K562 (cell line): ENCODE results near the gene TMEM184C. TPM values are rescaled to one million over a fixed set of nuclear protein-coding genes. Genes with fewer than 3 reads are reported as not detected.

Experiments used
- ATAC-seq: fragments of 200-7000 bp; cut with Tn5 transposase; 3 replicates; pipeline ENCODE4 v1.9.1; 2020; ENCODE audit warnings: moderate library complexity
- BruUV-seq: library from RNA; stranded (reverse); fragments of 400-500 nt; replicated peaks from 2 replicates; lab custom pipeline; 2021; lab: Mats Ljungman, UMichigan
- CTCF ChIA-PET: fragments of 300-600 bp; formaldehyde crosslinking; extraction: SDS; loops from one replicate; lab custom pipeline; 2021; ENCODE audit warnings: low intra/inter-chr PET ratio; lab: Yijun Ruan, JAX
- POLR2A ChIA-PET: fragments of 300-600, 350-650 bp; sonication (Branson Sonifier 250); formaldehyde crosslinking; extraction: SDS; loops from one replicate; lab custom pipeline; 2021; ENCODE audit warnings: antibody characterized with exemption, inconsistent platforms; lab: Yijun Ruan, JAX
- DNase-seq, 4 experiments: peaks; one replicate each; pipeline versions ENCODE4 v3.0.0 to v3.0.0-alpha.2; 2011 to 2018; ENCODE audit warnings: low spot score in 3 of 4, mixed read lengths in 3 of 4; ENCODE audit errors: extremely low read depth in 1 of 4
- FAIRE-seq: peaks from 2 replicates; lab custom pipeline; 2011; peaks lifted over from hg19 to GRCh38; lab: Jason Lieb, UNC
- H2AFZ ChIP-seq: 2 replicates; pipeline ENCODE4 v1.6.0; 2011; ENCODE audit warnings: low read depth, low read length, control low read depth, inconsistent platforms
- H3K27ac ChIP-seq: fragments of 200-600 bp; 3 replicates; pipeline ENCODE4 v1.8.0; 2011; ENCODE audit warnings: low read depth, mild to moderate bottlenecking, control low read depth, inconsistent platforms, low read length, moderate library complexity, mixed read lengths; ENCODE audit errors: extremely low read depth
- H3K27me3 ChIP-seq, 2 experiments: fragments of 300-600 bp in 1 of 2; 2 replicates in 1 of 2; 3 replicates in 1 of 2; pipeline versions ENCODE4 v1.6.0 to v1.8.0; 2011; ENCODE audit warnings: inconsistent platforms in 2 of 2, low read length in 2 of 2, mild to moderate bottlenecking in 1 of 2, mixed read lengths in 1 of 2, moderate library complexity in 1 of 2; ENCODE audit not compliant: control insufficient read depth in 2 of 2, insufficient read depth in 2 of 2
- H3K36me3 ChIP-seq: fragments of 300-600 bp; 3 replicates; pipeline ENCODE4 v1.8.0; 2011; ENCODE audit warnings: mild to moderate bottlenecking, low read length, inconsistent platforms; ENCODE audit not compliant: control insufficient read depth, insufficient read depth
- H3K4me1 ChIP-seq, 2 experiments: fragments of 200-600 bp in 1 of 2; replicated peaks in 1 of 2; 2 replicates in 1 of 2; 3 replicates in 1 of 2; pipeline versions ENCODE4 v1.5.1 to v1.8.0; 2011; ENCODE audit warnings: inconsistent platforms in 2 of 2, low read length in 2 of 2, mild to moderate bottlenecking in 1 of 2, mixed read lengths in 1 of 2, moderate library complexity in 1 of 2; ENCODE audit not compliant: control insufficient read depth in 2 of 2, insufficient read depth in 2 of 2
- H3K4me2 ChIP-seq: 2 replicates; pipeline ENCODE4 v1.6.1; 2011; ENCODE audit warnings: low read length, control low read depth, inconsistent platforms, mixed read lengths; ENCODE audit not compliant: insufficient read depth
- H3K4me3 ChIP-seq: fragments of 200-600 bp; sonication (generic), shearing (Covaris generic); 2 replicates; pipeline ENCODE4 v1.5.1; 2016; ENCODE audit warnings: control low read depth, inconsistent platforms
- H3K79me2 ChIP-seq: fragments of 200-600 bp; 3 replicates; pipeline ENCODE4 v1.8.0; 2011; ENCODE audit warnings: low read length, inconsistent platforms; ENCODE audit not compliant: control insufficient read depth, insufficient read depth
- H3K9ac ChIP-seq, 2 experiments: 2 replicates each; pipeline versions ENCODE4 v1.6.0 to v1.6.1; 2011; ENCODE audit warnings: low read depth in 2 of 2, low read length in 2 of 2, control low read depth in 1 of 2, inconsistent platforms in 1 of 2, mild to moderate bottlenecking in 1 of 2, mixed read lengths in 1 of 2; ENCODE audit not compliant: insufficient read depth in 1 of 2
- H3K9me1 ChIP-seq: one replicate; pipeline ENCODE4 v1.6.0; 2011; ENCODE audit warnings: inconsistent platforms, mild to moderate bottlenecking, low read length, moderate library complexity; ENCODE audit not compliant: control insufficient read depth, insufficient read depth
- H3K9me3 ChIP-seq: replicated peaks from 2 replicates; pipeline ENCODE4 v1.5.1; 2011; ENCODE audit warnings: low read depth, low read length, inconsistent platforms; ENCODE audit not compliant: control insufficient read depth, insufficient read depth
- H4K20me1 ChIP-seq: replicated peaks from 2 replicates; pipeline ENCODE4 v1.6.1; 2011; ENCODE audit warnings: low read length, inconsistent platforms, mixed read lengths; ENCODE audit not compliant: control insufficient read depth, insufficient read depth
- C11orf30 ChIP-seq: fragments of 450-650 bp; IDR thresholded peaks from 2 replicates; pipeline ENCODE4 v1.6.1; 2016; ENCODE audit warnings: low read depth, mild to moderate bottlenecking
- MAFF ChIP-seq: IDR thresholded peaks from 2 replicates; pipeline ENCODE4 v1.6.1; 2012; ENCODE audit warnings: low read length, improper control_type of control experiment
- MAFG ChIP-seq: fragments of 450-650 bp; conservative IDR thresholded peaks from 2 replicates; pipeline ENCODE4 v1.6.1; 2016; ENCODE audit warnings: missing genetic modification characterization, missing compliant biosample characterization
- NFE2 ChIP-seq: IDR thresholded peaks from 2 replicates; pipeline ENCODE4 v1.6.1; 2014; ENCODE audit warnings: antibody characterized with exemption, low read depth
- SIX5 ChIP-seq, 2 experiments: IDR thresholded peaks; 2 replicates each; pipeline ENCODE4 v1.6.1; 2011; ENCODE audit warnings: low read length in 2 of 2, borderline replicate concordance in 1 of 2, low read depth in 1 of 2, mild to moderate bottlenecking in 1 of 2, moderate library complexity in 1 of 2; ENCODE audit not compliant: insufficient read depth in 1 of 2
- TEAD1 ChIP-seq, 2 experiments: fragments of 450-650 bp in 1 of 2; sonication (generic) in 1 of 2; formaldehyde crosslinking; IDR thresholded peaks; 2 replicates each; pipeline versions ENCODE4 v1.4.0 to v1.8.0; 2020 to 2022; ENCODE audit warnings: mild to moderate bottlenecking in 2 of 2, missing genetic modification reagents in 1 of 2
- ZNF445 ChIP-seq: fragments of 250-450 bp; sonication (Bioruptor Pico); IDR thresholded peaks from 2 replicates; pipeline ENCODE4 v1.4.0; 2020; ENCODE audit warnings: low read depth, mild to moderate bottlenecking, moderate library complexity
- WGBS: fragments of 100-300 bp; shearing (Covaris generic); methylation state at CpG from one replicate; pipeline ENCODE4 v1.1.6; 2016; ENCODE audit warnings: low coverage, mixed read lengths; ENCODE audit not compliant: insufficient coverage; ENCODE audit errors: missing lambda C conversion rate; 5-methylcytosine and 5-hydroxymethylcytosine counted together
- in situ Hi-C: fragments of 300-500 bp; cut with MboI; formaldehyde crosslinking; loops from 4 replicates; pipeline ENCODE4 v1.15.0; 2018; ENCODE audit warnings: inconsistent platforms, mixed read lengths
- intact Hi-C: fragments of 100-400 bp; cut with micrococcal nuclease; formaldehyde crosslinking; loops from 2 replicates; pipeline ENCODE4 v1.14.2; 2022
- polyA plus RNA-seq, 8 experiments: library from polyadenylated mRNA; depleted of rRNA in 4 of 8; stranded (reverse) in 5 of 8; unstranded in 3 of 8; fragments of >200 nt; fragmentation: Nextera tagmentation in 2 of 8; fragmentation: Illumina TruSeq in 1 of 8; extraction: Ambion mirVana in 2 of 8; extraction: Trizol in 1 of 8; gene quantifications; 2 replicates each; pipeline versions ENCODE4 v1.2.1 to v1.2.3, GENCODE V29; 2011 to 2014; ENCODE audit warnings: inconsistent platforms in 1 of 8, missing spikeins in 1 of 8
- total RNA-seq, 7 experiments: library from RNA; depleted of rRNA in 6 of 7; stranded (reverse); fragments of >200 nt in 6 of 7; fragmentation: Illumina TruSeq in 2 of 7; extraction: Trizol in 2 of 7; gene quantifications; 2 replicates each; pipeline versions ENCODE4 v1.2.1 to v1.2.3, GENCODE V29; 2011 to 2021; ENCODE audit warnings: low replicate concordance in 1 of 7
- TF ChIP-seq, protein P1 (sequence below): fragments of 250-450 bp; sonication (Bioruptor Pico); IDR thresholded peaks from 2 replicates; pipeline ENCODE4 v1.5.0; 2021; ENCODE audit warnings: mild to moderate bottlenecking, borderline replicate concordance
- TF ChIP-seq, protein P2 (sequence below): sonication (generic); formaldehyde crosslinking; IDR thresholded peaks from 2 replicates; pipeline ENCODE4 v1.8.0; 2023; ENCODE audit warnings: mild to moderate bottlenecking, missing genetic modification reagents

Gene TMEM184C
- total and polyA plus RNA-seq, 9 of the 15 experiments (the other 6 are each of a cell fraction or from before 2014, with no cell fraction given), result 3.9 to 24.2 (median 18.2) TPM

DNA sequence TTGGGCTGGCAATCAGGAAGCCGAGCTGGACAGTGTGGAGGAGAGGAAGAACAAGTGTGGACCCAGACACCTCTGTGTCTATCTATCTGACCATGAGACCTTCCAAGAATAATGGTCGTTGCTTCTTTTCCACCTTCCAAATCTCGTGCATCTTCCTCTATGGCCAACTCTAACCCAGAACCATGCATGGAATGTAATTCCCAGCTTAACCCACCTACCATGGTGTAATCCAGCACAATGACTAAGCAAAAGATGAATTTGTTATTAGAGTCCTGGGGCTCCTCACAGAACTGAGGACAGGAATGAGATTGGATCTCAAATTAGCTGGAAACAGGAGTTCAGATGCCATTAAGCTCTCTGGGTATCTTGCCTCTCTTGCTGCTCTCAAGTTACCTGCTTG, 17.4 kb upstream of the TMEM184C start:
- no peaks in the 10 kb centered on the region for H3K9me1 ChIP-seq
- H3K9me3 ChIP-seq, result no peaks in the 10 kb centered on the region
- intact Hi-C loops, result no loop called here
- no peak for FAIRE-seq
- no peaks in the 10 kb centered on the region for H4K20me1 ChIP-seq
- no peaks in the 10 kb centered on the region for H3K79me2 ChIP-seq
- no peaks in the 10 kb centered on the region for H3K4me1 ChIP-seq
- H3K27ac ChIP-seq, result no peak overlapping the region
- no peak overlapping the region for H2AFZ ChIP-seq
- ChIA-PET CTCF (no interaction called here), POLR2A (interaction anchor here (0.5 to 1.2 kb wide), 3 partner anchors 17 to 122 kb away, joined by 3 to 5 read pairs (median 5); partner anchors contain the start of gene TMEM184C)
- H3K9ac ChIP-seq, result no peak overlapping the region
- H3K36me3 ChIP-seq, result no peaks in the 10 kb centered on the region
- DNase-seq, result no peak
- WGBS, result 0% methylated on average over 3 of the region's 3 CpGs
- no peak overlapping the region for H3K4me2 ChIP-seq
- peaks cover 0 to 12% of the 10 kb centered on the region in 2 experiments; a peak in 1 of 5 replicates for H3K27me3 ChIP-seq
- no peak for TF ChIP-seq SIX5 (IDR thresholded peaks at IDR 0.05; ENCODE audit: borderline replicate concordance in 1 of 2, insufficient read depth in 1 of 2, low read depth in 1 of 2, low read length in 2 of 2)
- no peak for TF ChIP-seq ZNF445
- 0 out of 2 replicates have a peak, but pooled peaks have one; percentile 37 for TF ChIP-seq NFE2
- TF ChIP-seq, protein P1, sequence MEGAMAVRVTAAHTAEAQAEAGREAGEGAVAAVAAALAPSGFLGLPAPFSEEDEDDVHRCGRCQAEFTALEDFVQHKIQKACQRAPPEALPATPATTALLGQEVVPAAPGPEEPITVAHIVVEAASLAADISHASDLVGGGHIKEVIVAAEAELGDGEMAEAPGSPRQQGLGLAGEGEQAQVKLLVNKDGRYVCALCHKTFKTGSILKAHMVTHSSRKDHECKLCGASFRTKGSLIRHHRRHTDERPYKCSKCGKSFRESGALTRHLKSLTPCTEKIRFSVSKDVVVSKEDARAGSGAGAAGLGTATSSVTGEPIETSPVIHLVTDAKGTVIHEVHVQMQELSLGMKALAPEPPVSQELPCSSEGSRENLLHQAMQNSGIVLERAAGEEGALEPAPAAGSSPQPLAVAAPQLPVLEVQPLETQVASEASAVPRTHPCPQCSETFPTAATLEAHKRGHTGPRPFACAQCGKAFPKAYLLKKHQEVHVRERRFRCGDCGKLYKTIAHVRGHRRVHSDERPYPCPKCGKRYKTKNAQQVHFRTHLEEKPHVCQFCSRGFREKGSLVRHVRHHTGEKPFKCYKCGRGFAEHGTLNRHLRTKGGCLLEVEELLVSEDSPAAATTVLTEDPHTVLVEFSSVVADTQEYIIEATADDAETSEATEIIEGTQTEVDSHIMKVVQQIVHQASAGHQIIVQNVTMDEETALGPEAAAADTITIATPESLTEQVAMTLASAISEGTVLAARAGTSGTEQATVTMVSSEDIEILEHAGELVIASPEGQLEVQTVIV (CRISPR knock-in tag), result no peak
- TF ChIP-seq TEAD1 (CRISPR knock-in tag; IDR thresholded peaks at IDR 0.05), result no peak
- TF ChIP-seq, protein P2, sequence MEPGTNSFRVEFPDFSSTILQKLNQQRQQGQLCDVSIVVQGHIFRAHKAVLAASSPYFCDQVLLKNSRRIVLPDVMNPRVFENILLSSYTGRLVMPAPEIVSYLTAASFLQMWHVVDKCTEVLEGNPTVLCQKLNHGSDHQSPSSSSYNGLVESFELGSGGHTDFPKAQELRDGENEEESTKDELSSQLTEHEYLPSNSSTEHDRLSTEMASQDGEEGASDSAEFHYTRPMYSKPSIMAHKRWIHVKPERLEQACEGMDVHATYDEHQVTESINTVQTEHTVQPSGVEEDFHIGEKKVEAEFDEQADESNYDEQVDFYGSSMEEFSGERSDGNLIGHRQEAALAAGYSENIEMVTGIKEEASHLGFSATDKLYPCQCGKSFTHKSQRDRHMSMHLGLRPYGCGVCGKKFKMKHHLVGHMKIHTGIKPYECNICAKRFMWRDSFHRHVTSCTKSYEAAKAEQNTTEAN (CRISPR knock-in tag), result no peak
- TF ChIP-seq C11orf30, result 0 out of 2 replicates have a peak, but pooled peaks have one; percentile 23
- peak; percentile 68 for TF ChIP-seq MAFG
- peak; percentile 36; the same call in 1 of the 2 replicates for TF ChIP-seq MAFF
- no peak overlapping the region for H3K4me3 ChIP-seq
- peak; percentile 39; the same call in 2 of the 3 replicates for ATAC-seq
- BruUV-seq, result no TSS peak
- in situ Hi-C loops, result loop anchor here (10.0 to 25.0 kb wide), 2 partner anchors 435 to 587 kb away; no protein-coding TSS in a partner anchor
